Prostate gland (tissue), 2 donors: ENCODE measurements around the gene AGPAT2.

Source experiments
- POLR2A ChIP-seq: fragments of 450-650 bp; IDR thresholded peaks from one replicate; pipeline ENCODE4 v1.6.1; 2016; ENCODE audit warnings: antibody characterized with exemption, mild to moderate bottlenecking
- TF ChIP-seq, protein P1 (sequence below), 4 experiments: fragments of 200-600 bp in 2 of 4; fragments of 450-650 bp in 2 of 4; sonication (generic) in 2 of 4; IDR thresholded peaks; 1 replicate in 3 of 4; 2 replicates in 1 of 4; pipeline ENCODE4 v1.5.1; 2016 to 2019; ENCODE audit warnings: antibody characterized with exemption in 4 of 4, mild to moderate bottlenecking in 2 of 4, moderate library complexity in 2 of 4

DNA sequence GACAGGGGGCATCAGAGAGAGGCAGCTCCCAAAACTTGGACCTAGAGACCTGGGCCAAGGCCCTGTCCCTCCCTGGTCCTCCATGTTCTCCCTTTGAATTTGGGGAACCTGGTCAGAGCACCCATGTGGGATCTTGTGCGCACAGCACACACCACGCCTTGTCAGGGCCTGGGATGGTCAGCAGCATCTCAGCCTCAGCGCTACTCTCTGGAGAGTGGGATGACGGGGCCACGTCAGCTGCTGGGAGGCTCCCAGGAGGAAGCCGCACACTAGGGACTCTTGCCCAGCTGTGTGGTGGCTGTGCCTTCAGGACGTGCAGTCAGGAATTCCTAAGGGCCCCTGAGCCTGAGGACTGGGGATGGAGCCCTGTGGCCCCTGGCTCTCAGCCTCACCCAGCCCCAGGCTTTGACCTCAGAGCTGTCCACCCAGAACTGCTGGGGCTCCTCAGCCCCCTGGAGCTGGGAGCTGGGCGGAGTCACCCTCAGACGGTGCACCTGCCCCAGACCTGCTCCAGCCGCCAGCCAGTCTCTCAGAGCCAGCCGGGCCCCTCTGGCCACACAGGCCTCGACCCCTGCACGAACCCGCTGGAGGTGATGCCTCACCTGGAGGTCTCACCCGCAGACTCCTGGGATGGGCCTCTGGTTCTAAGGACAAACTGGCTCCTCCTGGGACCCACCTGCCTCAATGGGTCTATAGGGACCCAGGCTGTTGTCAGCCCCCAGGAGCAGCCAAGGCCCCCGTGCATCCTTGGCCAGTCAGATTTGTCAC, 62.9 kb downstream of the AGPAT2 start:
- TF ChIP-seq, protein P1, sequence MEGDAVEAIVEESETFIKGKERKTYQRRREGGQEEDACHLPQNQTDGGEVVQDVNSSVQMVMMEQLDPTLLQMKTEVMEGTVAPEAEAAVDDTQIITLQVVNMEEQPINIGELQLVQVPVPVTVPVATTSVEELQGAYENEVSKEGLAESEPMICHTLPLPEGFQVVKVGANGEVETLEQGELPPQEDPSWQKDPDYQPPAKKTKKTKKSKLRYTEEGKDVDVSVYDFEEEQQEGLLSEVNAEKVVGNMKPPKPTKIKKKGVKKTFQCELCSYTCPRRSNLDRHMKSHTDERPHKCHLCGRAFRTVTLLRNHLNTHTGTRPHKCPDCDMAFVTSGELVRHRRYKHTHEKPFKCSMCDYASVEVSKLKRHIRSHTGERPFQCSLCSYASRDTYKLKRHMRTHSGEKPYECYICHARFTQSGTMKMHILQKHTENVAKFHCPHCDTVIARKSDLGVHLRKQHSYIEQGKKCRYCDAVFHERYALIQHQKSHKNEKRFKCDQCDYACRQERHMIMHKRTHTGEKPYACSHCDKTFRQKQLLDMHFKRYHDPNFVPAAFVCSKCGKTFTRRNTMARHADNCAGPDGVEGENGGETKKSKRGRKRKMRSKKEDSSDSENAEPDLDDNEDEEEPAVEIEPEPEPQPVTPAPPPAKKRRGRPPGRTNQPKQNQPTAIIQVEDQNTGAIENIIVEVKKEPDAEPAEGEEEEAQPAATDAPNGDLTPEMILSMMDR (IDR thresholded peaks at IDR 0.05) = no peak
- TF ChIP-seq POLR2A = no peak
